ENCODE data around the gene OBSL1. TPM values are rescaled to one million over a fixed set of nuclear protein-coding genes. Genes with fewer than 3 reads are reported as not detected.

OBSL1 gene
- total RNA-seq, 1 donor from 2014 or later: 43.6 TPM

DNA sequence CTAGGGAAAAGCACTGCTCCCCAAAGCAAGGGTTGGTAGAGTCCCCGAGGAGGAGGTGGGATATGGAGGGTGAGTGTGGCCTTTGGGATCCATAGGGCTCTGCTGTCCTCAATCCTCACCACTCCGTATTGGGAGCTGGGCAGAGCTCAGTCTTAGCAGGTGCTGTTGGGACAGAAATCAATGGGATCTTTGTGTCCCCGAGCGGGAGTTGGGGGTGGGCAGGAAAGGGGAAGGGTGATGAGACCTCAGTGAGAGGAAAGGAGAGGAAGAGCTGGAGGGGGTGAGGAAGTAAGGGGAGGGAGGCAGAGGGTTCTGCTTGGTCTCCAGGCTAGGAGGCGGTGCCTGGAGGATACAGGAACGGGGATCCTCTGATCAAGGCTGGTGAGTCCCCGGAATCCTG is 54.5 kb downstream of the OBSL1 start:
- DNase-seq (ENCODE audit: low spot score): no peak

DNA sequence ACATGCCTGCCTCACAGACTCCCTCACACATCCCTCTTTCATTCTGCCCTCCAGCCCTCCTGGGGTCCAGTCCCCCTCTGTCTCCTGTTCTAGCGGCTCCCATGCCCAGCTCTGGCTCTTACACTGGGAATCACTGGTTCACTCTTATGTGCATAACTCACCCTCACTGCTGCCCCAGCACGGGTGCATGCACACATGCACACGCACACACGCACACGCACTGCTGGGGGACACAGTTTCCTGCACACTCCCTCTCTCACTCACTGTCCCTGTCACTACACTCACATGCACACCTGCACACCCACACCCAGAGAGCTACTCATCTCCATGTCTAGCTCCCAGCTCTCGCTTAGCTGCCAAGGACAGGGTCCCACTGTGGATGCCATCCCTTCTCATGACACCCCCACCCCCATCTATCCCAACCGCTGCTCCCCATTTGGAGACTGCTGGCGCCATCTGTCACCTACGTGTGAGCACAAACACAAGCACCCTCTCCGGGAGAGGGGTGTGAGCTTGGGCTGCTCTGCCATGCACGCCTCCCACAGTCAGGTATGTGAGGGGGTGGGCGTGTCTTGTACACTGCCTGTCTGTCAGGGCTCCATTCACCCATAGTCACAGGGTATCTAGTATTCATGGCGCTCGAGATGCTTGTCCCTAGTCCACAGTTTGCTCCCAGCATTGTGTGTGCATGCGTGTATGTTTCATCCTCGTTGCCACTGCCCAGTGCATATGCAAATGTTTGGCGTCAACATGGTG is 55.3 kb downstream of the OBSL1 start:
- no peak for DNase-seq (ENCODE audit: low spot score)
- ATAC-seq: no peak

More for the DNA sequence above, 54.5 kb downstream of the OBSL1 start:
- no peak for ATAC-seq

DNA sequence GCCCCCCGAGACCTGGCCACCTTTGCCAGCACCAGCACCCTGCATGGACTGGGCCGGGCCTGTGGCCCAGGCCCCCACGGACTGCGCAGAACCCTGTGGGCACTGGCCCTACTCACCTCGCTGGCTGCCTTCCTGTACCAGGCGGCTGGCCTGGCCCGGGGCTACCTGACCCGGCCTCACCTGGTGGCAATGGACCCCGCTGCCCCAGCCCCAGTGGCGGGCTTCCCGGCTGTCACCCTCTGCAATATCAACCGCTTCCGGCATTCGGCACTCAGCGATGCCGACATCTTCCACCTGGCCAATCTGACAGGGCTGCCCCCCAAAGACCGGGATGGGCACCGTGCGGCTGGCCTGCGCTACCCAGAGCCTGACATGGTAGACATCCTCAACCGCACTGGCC is 56.5 kb downstream of the OBSL1 start:
- DNase-seq (ENCODE audit: low spot score): no peak

DNA sequence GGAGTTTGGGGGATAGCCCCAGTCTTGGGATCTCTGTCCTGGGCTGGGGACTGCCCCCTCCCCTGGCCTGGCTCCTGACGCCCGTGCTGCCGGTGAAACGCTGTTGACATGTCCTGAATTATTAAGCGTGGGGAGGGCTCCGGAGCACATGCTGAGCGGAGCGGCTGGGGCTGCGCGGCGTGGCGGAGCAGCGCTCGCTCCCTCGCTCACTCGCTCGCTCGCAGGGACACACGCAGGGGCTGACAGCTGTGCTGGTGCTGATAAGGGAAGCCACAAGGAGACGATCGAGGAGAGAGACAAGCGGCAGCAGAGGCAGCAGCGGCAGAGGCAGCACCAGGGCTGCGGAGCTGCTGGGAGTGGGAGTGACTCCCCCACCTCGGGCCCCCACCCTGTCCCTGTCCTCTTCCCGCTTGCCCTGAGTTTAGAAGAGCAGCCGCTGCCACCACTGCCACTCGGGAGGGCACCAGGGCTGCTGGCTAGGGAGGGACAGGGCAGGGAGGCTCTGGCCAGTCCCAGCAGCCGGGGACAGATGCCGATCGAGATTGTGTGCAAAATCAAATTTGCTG is 57.1 kb downstream of the OBSL1 start, which contains the start of gene ASIC4:
Gene ASIC4, plus strand, starts transcription at position 287 of the 566 bp plus-strand sequence. Its CDS starts 243 bp downstream, at position 530.
- DNase-seq (ENCODE audit: low spot score): no peak
- ATAC-seq: no peak

More for the DNA sequence above, 56.5 kb downstream of the OBSL1 start:
- ATAC-seq: no peak

DNA sequence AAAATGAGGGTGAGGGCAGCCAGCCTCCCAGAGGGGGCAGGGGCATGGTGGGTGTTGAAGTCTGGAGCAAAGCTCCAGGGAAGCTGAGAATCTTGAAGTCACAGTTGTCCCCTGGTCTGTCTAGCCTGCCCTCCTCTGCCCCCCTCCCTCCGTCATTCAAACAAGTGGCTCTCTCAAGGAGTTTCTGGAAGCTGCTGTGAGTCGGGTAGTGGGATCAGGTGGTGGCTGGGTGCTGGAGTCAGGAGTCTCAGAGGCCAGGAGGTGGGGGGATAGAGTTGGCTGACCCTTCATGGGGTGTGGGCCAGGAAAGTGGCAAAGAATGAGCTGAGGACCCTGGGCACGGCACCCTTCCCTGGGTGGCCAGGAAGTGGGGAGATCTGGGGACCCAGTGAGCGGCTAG is 57.6 kb downstream of the OBSL1 start:
- no peak for ATAC-seq
- DNase-seq (ENCODE audit: low spot score): no peak

DNA sequence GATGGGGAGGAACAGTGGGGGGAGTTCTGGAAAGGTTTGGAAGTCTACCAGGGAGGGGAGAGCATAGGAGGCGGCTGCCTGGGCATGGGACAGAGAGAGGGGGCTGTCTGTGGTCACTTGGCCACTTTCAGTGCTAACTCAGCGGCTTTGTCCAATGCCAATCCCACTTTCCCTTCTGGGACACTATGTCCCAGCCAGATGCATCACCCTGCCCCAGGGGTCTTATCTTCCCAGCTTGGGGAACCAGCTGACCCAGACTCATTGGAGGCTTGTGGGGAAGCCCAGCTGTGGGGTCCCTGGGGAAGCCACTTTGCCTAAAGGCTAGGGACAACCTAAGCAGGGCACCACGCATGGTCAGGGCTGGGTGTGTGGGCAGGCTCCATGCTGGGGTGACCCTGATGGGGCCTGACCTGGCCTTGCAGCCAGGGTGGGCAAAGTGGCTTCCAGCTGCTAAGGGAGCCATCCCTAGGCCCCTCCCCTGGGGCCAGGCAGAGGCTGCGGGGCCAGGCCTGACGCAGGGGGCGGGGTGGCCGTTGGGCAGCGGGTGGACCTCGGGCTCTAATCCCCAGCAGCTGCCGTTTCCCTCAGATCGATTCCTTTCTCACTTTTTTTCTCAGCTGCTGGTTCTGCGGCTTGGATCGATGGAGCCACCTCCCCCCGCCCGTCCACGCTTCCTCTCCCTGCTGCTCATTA is 58.7 kb downstream of the OBSL1 start:
- no peak for ATAC-seq
- DNase-seq (ENCODE audit: low spot score): no peak

DNA sequence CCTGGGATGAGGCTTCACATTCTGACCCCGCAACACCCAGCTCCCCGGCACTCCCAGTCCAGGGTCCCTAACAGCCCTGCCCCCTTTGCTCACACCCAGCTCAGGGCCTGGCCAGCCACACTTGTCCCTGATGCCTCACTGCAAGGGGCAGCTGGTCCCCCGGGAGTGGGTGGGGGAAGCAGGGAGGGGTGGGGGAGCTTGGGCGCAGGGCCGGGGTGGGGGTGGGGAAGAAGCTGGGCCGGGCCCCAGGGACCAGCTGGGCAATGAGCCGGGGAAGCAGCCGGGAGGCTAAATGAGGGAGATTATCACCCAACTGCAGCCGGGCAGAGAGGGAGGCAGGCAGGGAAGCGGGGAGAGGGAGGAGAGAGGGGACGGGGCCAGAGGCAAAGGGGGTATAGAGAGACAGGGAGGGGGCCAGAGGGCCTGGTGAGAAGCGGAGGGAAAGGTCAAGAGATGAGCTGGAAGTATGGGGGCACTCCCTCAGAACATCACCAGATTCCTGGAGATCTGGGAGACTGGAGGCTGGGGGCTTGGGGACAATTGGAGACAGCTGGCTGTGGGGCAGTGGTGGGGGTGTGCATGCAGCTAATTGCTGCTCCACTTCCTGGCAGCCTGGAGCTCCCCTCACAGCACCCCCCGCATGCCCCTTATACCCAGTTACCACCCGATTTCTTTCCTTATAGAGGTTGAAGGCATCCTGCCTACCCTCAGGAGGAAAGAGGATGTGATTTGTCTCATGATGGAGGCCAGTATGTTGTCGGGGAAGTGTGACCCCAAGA is 59.6 kb downstream of the OBSL1 start:
- no peak for DNase-seq (ENCODE audit: low spot score)
- ATAC-seq: no peak

DNA sequence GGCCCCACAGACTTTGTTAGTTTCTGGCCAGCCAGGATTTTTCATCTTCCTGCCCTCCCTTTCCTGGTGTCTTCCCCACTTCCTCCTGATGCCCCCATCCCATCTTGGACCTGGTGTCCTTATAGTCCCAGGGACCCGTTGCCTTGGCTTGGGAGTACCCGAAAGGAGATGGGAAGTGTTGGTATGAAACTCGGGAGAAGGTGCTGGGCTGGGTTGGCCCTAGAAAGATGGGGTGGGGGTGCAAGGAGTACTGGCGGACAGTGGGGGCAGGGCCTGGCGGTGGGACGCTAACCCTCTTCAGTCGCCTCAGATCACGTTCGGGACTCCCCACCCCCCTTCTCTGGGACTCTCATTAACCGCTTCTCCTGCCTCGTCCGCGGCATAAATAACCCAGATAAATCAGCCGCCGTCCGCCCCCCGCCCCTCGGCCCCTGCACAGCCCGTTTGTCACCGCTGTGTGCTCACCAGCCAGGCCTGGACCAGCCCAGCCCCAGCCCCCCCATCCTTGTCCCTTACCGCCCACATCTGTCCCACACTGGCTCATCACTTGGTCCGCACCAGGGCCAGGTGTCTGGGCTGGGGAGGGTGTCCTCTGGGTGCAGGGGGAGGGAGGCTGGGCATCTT is 60.7 kb downstream of the OBSL1 start:
- DNase-seq (ENCODE audit: low spot score) (no peak), ATAC-seq (no peak)

DNA sequence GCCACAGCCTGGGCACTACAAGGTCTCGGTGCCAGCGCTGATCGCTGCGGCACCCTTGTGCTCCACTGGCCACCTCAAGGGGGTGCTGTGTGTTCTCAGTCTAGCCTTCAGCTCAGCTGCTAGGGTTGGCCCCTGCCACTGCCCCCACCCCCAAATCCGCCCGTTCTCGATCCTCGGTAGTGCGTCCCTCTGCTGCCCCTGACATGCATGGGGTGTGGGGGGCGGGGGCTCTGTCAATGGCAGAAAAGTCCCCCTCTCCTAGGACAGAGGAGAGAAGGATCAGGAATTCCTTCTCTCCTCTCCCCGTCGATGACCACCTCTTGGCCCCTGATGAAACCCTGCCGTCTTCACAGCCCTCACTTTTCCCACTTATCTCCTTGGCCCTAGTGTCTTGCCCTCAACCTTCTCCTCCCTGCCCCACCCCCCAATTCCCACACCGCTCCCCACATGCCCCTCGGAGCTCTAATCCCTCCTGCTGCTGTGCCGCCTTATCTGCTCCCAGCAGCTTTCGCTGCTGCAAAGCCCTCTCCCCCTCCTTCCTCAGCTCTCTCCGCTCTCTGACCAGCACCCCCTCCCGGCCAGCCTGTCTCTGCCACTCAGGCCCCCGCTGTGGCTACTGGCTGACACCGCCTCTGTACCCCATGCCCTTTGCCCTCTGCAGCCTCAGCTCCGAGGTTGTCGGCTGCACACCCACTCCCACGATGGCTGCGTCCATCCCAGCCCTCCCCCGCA is 61.4 kb downstream of the OBSL1 start:
- ATAC-seq (peak; percentile 82), DNase-seq (ENCODE audit: low spot score) (peak; percentile 53)

DNA sequence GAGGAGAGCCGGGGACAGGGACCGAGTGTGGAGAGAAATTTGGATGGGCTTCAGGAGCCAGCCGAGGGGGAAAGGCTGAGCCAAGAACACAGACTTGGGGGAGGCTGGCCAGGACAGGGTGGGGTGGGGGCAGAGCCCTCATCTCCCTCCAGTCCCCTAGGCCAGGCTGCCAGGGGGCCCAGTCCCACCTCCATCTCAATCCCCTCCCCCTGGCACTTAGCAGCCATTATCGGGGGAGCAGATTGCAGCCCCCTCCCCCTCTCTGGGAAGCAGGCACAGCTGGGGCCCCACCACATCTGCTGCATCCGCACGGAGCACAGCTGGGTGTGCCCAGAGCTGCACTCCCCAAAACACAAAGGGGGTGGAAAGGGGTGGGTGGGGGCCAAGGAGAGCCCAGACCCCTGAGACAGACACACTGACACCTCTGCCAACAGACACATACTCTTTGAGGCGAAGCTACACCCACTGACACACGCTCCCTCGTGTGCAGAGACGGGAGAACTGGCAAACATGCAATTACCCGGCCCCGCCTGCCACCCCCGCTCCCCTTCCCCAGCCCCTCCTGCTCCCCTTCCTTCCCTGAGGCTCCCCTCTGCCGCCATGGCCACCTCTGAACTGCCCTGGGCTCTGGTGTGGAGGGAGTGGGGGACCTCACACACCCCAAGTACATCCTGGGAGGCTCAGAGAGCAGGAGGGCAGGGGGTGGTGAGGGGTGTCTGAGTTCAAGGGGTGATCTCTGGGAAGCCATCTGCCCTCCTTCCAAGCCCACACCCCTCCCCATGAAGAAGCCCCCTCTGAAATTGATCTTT is 62.2 kb downstream of the OBSL1 start:
- no peak for DNase-seq (ENCODE audit: low spot score)
- peak; percentile 25 for ATAC-seq

DNA sequence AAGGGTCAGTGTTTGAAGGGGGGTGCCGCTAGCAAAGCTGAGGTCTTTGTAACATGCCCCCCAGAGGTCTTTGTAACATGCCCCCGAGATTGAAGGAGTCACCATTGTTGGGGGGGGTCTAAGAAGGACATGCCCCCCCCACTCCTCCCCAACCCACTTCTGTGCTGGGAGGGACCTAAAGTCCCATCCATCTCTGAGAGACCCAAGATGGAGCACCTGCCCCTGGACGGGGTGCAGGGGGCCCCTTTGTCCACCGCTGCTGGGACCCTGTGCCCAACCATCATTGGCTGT is 63.0 kb downstream of the OBSL1 start:
- ATAC-seq (no peak), DNase-seq (ENCODE audit: low spot score) (no peak)

DNA sequence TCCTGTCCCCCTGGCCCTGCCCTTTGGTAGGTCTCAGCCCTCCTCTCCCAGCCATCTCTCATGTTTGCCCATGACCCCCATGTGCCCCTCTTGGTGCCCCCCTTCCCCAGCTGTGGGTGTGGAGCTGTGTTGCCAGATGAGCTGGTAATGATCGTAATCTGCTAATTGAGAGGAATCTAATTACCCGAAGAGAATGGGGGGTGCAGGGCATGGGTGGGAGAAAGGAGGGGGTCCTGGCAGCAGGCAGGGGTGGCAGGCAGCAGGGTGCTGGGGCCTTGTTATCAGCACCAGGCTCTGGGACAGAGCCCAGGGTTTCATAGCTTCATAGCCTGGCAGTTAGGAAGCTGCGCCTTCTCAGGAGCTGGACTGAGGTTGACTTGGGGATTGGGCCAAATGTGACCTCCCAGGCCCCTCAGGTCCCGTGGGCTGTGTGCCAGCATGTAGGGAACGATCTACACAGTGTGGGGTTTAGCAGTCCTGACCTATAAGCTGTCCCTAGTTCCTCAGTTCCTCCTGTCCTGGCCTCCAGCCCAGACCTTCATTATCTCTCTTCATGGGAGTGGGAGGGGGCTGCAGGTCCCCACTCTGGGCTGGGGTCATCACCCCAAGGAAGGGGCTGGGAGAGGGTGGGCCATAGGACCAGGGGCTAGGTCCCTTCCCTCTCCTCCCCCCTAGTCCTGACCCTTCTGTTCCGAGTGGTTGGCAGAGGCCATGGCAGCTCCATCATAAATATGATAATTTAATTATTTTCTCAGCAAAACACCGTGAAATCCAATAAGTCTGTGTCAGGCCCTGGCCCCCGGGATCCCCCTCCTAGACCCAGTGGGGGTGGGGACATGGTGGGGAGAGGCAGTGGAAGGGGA is 63.5 kb downstream of the OBSL1 start:
- ATAC-seq: no peak
- no peak for DNase-seq (ENCODE audit: low spot score)

DNA sequence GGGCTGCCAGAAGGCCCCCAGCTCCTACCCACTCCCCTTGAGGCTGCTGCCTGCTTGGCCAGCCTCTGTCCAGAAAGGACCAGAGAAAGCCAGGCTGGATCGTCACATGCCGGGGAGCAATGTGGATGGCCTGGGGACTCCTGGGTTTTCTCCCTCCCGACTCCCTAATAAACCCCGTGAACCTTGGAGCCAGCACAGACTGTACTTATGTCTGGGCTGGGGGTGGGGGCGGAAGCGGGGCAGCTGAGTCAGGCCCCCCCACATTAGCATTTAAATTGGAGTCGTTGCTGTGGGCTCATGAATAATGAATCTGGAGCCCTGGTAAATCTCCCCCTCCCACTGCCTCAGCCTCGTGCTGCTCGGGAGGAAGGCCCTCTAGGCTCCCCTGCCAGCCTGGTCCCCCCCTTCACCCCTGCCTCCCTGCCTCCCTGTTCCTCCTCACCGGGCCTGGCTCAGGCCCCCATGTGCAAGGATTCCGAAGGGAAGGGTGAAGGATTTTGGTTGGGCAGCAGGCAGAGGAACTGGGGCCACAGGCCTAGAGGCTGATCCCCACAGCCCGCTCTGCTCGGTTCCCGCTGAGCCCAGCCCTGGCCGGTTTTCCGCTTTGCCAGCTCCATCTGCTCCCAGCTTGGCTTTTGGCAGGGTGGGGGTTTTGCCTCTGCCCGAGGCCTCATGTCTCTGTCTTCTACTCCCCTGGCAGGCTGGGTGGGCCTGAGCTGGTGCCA is 64.4 kb downstream of the OBSL1 start:
- DNase-seq (ENCODE audit: low spot score): no peak
- ATAC-seq: no peak

DNA sequence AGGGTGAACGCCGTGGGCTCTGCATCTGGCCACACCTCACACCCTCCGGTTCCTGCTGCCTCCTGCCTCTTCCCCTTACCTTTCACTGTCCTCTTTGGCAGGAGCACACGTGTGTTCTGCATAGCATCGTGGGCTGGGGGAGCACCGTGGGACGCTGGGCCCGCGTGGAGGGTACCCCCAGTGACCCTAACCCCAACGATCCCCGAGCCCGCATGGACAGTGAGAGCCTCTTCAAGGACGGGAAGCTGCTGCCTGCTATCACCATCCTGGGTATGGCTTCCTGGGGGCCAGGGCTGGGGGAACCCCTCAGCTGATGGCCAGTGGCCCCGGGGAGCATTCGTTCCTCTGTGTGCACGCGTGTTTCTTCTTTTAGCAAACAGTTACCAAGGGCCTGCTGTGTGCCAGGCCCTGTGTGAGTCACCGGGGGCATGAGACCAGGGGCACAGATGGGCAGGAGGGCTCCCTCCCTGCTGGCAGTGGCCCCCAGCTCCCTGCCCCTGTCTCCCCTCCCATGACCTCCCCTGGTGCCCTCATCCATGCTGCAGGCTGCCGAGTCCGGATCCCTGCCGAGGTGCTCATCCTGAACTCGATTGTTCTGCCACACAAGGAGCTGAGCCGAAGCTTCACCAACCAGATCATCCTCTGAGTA is 65.1 kb downstream of the OBSL1 start:
- no peak for ATAC-seq
- DNase-seq (ENCODE audit: low spot score): no peak

DNA sequence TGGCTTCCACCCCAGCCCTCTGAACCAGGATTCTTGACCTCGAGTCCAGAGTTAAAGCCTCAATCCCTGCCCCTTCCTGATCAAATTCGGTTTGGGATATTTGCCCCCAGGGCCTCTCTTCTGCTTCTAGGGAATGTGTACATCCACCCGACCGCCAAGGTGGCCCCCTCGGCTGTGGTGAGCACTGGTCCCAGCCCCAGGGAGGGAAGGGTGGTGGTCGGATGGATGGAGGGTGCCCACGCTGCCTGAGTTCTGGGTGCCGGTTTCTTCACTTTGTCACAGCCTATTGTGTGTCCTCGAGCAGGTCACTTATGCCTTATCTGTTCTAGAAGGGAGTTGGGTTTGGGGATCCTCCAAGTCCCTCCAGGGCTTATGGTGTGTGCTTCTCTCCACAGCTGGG is 65.8 kb downstream of the OBSL1 start:
- DNase-seq (ENCODE audit: low spot score) (no peak), ATAC-seq (no peak)

DNA sequence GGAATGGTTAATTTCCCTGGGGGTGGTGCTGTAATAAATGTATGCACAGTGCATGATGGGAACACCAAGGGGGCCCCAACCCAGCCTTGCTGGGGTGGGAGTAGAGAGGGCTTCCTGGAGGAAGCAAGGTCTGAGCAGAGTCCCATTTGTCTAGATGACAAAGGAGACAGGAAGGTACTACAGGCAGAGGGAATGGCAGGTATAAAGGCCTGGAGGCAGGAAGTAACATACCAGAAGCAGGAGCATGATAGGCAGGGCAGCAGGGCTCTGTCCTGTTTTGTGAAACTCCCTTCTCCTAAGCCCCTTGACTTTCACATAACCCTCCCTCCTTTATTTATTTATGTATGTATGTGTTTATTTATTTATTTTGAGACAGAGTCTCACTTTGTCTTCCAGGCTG is 68.7 kb downstream of the OBSL1 start:
- DNase-seq (ENCODE audit: low spot score) (no peak), ATAC-seq (no peak)

DNA sequence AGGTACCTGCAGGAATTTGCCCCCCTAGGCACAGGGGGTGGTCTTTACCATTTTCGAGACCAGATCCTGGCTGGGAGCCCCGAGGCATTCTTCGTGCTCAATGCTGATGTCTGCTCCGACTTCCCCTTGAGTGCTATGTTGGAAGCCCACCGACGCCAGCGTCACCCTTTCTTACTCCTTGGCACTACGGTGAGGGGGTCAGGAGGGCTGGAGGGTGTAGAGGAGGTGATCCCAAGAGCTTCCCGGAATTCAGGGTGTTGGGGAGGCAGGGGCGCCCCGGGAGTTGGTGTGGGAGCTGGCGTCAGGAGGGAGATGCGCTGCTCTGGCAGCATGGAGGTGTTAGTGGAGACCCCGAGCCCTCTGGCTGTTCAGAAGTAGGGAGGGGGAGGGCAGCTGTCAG is 69.5 kb downstream of the OBSL1 start:
- DNase-seq (ENCODE audit: low spot score) (no peak), ATAC-seq (no peak)

All from left lobe of liver (tissue), 2 donors.